Measurements from ENCODE around the gene ADGRG6.

DNA sequence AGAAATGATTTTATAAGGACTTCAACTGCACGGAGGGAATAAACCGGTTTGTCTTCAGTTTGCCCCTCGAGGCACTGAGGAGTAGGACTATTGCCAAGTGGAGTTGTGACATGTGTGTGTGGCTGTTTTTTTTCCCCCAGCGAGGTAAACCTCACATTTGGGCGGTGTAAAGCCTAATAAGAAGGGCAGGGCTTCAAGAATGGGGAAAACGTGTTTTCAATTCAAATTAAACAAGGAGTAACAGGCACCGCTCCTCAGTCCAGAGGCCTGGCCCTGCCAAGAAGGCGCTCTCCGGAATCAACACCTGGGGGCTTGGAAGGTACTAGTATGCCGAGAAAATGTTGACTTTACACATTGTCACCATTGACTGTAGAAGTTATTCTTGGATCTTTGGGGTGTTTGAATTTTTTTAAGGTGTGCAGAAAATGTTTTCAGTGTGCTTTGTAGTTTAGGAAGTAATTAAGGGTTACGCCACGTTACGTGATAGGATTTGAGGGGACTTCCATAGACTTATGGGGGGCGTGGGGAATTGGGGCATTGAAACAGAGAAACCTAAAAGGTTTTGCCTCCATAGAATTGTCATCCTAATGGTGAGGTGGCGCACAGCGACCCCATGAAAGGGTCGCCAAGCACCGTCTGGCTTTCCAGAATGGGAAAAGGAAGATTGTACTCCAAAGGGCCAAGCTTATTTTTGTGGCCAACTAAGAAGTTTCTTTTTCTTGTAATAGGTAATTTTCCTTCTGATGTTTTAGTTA lies 791 bp downstream of the ADGRG6 start:
- TF ChIP-seq CTCF (IDR thresholded peaks at IDR 0.05) (no peak), POLR2A (IDR thresholded peaks at IDR 0.05) (peak in 1 of 4 donors; percentile 28)

All from esophagus squamous epithelium (tissue), 4 donors.